T-helper 1 cell treated with Interleukin-12 subunit alpha and Interleukin-12 subunit beta and Interleukin-4 antibody, amounts not matched to agents 30 ng/mL and 1 ng/mL, for 36 hours (primary cell): ENCODE data around the gene LMCD1. TPM values are rescaled to one million over a fixed set of nuclear protein-coding genes. Genes with fewer than 3 reads are reported as not detected.

ENCODE experiments used
- intact Hi-C: fragments of 100-400 bp; cut with micrococcal nuclease; formaldehyde crosslinking; loops from one replicate; pipeline ENCODE4 v1.15.1; 2024
- total RNA-seq: library from RNA; stranded (reverse); gene quantifications from 2 replicates; pipeline ENCODE4 v1.2.3, GENCODE V29; 2022

LMCD1 gene
- total RNA-seq, 1 donor from 2014 or later = 0.59 TPM

- intact Hi-C loops = no loop called here
These were observed 18.5 kb upstream of the LMCD1 start for GRCh38 chr3:8482960-8483665.

DNA sequence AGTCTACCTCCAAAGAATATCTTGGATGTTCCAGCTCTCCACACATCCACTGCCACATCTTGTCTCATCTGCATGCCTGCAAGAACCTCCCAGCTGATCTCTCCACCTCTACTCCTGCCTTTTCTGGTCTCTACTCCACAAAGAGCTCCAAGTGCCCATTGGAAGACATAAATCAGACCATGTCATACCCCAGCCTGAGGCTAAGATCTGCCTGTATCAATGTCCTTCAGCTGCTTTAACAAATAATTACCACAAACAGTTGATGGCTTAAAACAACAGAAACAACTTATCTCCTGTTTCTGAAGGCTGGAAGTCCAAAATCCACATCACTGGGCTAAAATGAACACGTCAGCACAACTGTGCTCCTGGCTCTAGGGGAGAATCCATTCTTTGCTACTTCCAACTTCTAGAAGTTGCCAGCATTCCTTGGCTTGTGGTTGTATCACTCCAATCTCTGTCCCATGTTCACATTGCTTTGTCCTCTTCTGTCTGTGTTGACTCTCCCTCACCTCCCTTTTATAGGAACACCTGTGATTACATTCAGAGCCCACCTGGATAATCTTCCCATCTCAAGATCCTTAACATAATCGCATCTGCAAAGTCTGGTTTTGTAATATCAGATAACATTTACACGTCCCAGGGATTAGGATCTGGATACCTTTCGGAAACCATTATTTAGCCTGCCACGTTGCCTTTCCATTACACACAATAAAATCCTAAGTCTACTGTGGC, 17.0 kb upstream of the LMCD1 start:
- intact Hi-C loops = no loop called here

DNA sequence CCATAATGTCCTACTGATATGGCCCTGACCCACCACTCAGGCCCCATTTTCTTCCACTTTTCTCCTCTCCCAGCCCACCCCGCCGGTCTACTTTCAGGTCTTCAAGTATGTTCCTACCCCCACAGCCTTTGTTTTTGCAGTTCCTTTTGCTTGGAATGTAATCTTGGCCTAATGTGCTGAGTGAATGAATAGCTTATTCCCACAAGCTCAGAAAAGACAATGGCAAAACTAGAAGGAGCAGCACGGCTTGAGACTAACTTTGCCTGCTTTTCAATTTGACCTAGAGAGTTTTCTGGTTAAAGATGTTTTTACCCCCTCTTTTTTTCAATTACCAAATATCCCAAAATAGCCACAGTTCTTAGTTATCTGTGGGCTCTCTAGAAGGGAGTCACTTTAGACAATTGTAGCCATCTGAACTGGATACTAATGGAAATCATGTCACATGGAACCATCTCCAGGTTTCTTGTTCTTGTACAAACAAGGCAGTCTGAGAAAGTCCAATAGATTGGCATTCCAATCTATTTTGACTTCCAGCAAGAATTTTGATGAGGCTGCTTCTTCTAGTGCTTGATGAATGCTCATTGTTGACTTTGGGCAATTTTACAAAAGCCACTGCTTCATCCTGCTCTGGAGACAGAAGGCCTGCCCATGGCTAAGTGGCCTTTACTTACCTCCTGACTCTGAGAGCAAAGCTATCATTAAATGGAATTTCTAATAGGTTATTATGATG, 16.3 kb upstream of the LMCD1 start:
- intact Hi-C loops = no loop called here

DNA sequence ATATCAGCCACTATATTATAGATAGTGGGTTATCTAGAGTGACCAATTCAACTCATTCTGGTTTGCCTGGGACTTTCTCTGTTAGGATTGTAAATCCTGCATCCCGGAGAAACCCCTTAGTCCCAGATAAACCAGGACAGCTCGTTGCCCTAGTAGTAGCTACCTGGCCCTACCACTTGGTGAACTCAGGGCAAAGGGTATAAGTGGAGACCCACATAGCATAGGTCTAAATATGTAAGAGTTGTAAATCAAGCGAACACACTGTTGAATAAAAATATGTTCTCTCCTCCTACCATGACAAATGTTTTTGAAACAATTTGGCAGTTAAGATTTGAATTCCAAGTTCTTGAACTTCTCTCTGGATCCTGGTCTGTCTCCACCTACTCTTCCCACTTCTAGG, 15.7 kb upstream of the LMCD1 start:
- intact Hi-C loops = no loop called here

GRCh38 chr3:8486434-8486833, 15.2 kb upstream of the LMCD1 start:
- intact Hi-C loops = no loop called here

- intact Hi-C loops = no loop called here
These were observed 14.7 kb upstream of the LMCD1 start for GRCh38 chr3:8486936-8487335.

GRCh38 chr3:8488411-8488810, 13.2 kb upstream of the LMCD1 start:
- intact Hi-C loops = no loop called here

DNA sequence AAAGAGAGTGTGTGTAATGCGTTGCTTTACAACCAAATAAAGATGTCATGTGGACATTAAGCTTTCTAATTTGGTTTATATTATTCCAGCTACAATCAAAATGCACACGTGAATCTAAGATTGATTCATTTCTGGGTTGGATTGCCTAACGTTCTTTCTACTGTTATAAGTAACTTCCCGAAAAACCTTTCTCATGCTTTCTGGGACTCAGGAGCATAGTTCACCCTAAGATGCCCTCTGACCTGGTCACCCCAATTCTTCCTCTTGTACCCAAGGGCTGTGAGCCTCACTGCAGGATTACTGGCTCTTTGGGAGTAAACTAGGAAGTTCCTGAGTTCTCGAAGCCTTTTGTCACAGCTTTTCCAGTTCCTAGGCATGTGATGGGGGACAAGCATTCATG, 12.7 kb upstream of the LMCD1 start:
- intact Hi-C loops = no loop called here

DNA sequence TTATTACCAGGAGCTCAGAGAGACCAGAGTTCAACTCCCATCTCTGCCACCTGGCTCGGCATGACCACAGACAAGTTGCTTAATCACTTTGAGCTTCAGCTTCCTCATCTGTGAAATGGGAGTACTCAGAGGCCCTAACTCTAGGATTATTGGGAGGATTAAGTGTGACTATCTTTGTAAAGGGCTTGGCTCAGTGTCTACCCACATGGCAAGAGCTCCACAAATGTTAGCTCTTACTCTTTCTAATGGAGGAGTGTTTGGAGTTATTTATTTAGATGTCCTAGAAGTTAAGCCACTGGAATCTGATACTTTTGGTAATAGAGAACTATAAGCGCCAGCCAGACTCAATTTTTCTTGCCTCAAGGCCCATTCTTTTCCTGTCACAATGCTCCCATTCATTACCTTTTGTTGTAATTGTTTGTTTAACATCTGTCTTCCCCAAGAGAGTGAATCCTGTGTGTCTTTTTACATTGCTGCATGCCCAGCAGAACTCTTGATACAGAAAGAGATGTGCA, 12.3 kb upstream of the LMCD1 start:
- intact Hi-C loops = no loop called here

GRCh38 chr3:8490079-8490552, 11.5 kb upstream of the LMCD1 start:
- intact Hi-C loops = no loop called here

- intact Hi-C loops = no loop called here
These were observed 10.1 kb upstream of the LMCD1 start for GRCh38 chr3:8491271-8492144.

GRCh38 chr3:8492744-8493511, 8.7 kb upstream of the LMCD1 start:
- intact Hi-C loops = no loop called here

DNA sequence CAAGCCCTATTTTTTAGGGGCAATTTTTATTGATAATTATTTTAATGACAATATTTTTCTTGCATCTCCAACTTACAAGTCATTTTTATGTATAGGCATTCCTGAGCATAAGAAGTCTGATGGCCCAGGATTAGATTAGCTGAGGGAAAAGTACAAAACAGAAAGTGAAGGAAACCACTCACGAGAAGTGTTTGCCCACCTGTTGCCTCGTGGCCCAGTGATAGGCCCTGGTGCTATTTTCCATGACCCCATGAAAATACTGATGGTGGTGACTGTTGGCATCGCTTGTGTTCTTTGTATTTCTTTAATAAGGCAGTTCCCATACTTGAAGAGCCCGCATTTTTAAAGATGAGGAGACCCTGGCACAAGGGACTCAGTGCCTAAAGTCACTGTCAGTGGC, 7.9 kb upstream of the LMCD1 start:
- intact Hi-C loops = no loop called here

DNA sequence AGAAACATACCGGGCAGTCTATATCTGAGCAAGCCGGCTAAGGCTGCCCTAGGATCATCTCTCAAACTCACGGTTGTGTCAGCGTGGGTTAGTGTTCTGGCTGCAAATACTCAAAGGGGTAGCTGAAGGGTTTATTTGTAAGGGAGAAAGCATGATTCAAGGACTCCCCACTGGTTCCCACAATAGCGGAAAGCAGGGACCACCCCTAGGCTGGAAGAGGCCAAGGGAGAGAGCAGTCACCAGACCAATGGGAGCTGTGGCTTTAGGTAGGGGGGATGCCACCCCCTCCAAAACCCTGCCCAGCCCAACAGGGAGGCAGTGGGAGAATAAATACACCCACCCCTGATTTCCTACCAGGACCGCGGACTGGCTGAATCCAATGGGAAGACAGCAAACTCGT, 7.3 kb upstream of the LMCD1 start:
- intact Hi-C loops = no loop called here

DNA sequence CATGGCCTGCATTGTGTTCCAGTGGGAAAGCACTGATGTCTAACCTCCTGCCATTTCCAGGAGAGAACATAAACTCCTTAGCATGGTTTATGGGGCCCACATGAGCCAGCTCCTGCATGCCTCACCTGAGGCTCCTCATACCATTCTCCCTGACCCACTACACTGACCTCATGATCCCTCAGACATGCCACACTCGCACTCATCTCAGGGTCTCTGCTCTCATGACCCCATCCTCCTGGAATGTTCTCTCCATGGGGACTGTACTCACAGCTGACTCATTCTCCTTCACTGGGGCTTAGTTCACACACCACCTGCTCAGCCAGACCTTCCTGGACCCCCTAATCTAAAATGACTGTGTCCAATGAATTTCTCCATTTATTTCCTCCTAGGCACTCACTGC, 4.0 kb upstream of the LMCD1 start:
- intact Hi-C loops = no loop called here

DNA sequence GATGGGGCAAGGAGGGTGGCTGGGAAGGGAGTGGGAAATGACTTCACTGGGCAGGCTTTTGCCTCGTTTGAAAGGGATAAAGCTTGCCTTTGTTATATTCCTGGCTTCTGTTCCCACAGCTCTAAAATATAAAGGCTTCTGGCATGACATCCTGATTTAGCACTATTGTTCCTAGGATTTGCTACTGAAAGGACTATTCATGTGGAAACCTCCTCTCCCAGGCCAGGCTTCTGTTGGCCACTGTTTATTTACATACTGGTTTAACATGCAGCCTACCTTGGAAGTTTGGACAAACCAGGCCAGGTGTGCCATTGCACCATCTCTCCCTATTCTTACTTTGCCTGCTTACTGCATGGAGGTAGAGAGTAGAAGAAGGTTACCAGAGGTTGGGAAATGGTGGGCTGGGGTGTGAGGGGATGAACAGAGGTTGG, 2.4 kb upstream of the LMCD1 start:
- intact Hi-C loops = no loop called here

DNA sequence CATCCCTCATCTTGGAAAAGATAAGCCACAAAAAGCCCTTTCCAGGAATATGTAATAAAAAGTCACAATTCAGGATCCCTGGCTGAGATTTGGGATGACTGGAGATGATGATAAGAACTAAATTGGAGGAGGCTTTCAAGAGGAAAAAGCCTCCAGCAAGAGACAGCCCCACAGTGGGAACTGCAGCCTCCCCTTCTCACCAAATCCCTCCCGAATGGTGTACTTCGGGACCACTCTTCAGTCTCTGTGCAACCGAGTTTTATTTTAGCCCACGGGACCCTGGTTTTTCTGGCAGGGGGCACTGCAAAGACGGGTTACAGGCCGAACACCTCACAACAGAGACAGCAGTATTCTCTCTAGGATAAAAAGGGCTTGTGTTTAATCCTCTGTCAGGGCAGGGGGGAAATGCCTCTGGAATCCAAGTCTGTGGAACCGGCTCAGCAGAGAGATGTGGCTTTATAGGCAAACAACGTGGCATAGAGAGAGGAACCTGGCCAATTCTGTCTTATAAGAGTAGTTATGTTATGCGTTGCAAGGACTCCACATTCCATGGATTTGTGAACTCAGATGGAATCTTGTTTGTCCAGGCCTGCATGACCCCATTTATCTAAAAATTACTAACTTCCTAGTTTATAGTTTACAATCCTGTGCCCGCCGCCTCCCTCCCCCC, 1.2 kb upstream of the LMCD1 start:
- intact Hi-C loops = loop anchor here (2.0 kb wide), 1 partner anchor 144 kb away; no protein-coding TSS in a partner anchor

GRCh38 chr3:8500989-8501370, 643 bp upstream of the LMCD1 start:
- intact Hi-C loops = loop anchor here (2.0 kb wide), 1 partner anchor 144 kb away; no protein-coding TSS in a partner anchor

DNA sequence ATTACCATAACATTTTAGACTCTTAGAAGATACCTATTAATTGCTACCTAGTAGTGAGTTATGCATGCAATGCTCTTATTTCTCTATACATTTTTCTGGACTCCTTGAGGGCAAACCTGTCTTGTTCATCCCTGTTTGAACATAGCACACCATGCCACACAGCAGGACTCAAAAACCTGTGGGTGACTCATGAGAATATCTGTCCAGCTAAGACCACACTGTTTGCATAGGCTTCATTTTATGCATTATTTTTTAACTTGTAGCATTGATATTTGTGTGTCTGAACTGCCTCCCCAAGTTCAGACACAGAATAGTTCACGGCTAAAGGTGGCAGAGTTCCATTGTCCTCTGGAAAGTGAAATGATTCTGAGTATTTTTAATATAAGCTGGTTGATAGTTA, 1.8 kb downstream of the LMCD1 start:
- intact Hi-C loops = no loop called here
